GM13977 (cell line): ENCODE data around the gene MANSC4.

Source experiments
- DNase-seq: peaks from one replicate; pipeline ENCODE4 v3.0.0; 2012; ENCODE audit warnings: low spot score
- in situ Hi-C: fragments of 300-500 bp; cut with MboI; formaldehyde crosslinking; loops from one replicate; pipeline ENCODE4 v1.12.0; 2022; ENCODE audit warnings: low sequenced_read_pairs, low pct_unique_long_range_greater_than_20kb, mixed read lengths, inconsistent platforms; ENCODE audit not compliant: unreplicated experiment
- TF ChIP-seq, protein P1 (sequence below): IDR thresholded peaks from 2 replicates; pipeline ENCODE4 v1.5.1; 2012; ENCODE audit warnings: mild to moderate bottlenecking, control low read depth; ENCODE audit not compliant: insufficient read depth; ENCODE audit errors: extremely low read depth, missing control alignments

The MANSC4 gene

DNA sequence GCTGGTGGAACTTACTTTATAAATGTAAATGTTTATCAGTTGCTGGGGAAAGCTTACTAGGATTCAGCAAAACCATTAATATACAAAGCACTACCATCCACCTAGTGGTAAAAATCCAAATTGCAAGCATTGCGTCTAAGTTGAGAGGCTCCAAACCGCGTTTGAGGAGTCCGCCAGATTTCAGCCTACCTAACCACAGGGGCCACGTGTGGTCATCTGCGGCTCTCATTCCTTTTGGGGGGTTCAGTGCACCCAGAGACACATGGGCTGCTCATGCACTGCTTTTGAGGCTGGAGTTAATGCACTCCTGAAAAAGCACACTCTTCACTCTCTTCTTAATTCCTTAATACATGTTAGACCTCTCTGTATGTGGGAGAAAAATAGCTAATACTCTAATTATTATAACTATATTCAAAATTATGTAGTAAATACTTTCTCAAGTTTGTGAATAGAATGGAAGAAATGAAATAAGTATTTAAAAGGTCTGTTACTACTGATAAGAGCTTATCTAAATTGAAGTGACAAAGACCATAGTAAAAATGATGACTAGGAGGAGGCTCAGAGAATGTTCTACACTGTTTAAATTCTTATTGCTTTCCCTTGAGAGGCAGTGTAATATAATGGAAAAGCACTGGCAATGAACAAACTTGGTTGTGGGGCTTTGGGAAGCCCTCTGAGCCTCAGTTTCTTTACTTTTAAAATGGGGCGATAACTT, 41.4 kb upstream of the MANSC4 start:
- TF ChIP-seq, protein P1, sequence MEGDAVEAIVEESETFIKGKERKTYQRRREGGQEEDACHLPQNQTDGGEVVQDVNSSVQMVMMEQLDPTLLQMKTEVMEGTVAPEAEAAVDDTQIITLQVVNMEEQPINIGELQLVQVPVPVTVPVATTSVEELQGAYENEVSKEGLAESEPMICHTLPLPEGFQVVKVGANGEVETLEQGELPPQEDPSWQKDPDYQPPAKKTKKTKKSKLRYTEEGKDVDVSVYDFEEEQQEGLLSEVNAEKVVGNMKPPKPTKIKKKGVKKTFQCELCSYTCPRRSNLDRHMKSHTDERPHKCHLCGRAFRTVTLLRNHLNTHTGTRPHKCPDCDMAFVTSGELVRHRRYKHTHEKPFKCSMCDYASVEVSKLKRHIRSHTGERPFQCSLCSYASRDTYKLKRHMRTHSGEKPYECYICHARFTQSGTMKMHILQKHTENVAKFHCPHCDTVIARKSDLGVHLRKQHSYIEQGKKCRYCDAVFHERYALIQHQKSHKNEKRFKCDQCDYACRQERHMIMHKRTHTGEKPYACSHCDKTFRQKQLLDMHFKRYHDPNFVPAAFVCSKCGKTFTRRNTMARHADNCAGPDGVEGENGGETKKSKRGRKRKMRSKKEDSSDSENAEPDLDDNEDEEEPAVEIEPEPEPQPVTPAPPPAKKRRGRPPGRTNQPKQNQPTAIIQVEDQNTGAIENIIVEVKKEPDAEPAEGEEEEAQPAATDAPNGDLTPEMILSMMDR, result peak; percentile 68
- DNase-seq, result peak; percentile 50
- in situ Hi-C loops, result no loop called here

DNA sequence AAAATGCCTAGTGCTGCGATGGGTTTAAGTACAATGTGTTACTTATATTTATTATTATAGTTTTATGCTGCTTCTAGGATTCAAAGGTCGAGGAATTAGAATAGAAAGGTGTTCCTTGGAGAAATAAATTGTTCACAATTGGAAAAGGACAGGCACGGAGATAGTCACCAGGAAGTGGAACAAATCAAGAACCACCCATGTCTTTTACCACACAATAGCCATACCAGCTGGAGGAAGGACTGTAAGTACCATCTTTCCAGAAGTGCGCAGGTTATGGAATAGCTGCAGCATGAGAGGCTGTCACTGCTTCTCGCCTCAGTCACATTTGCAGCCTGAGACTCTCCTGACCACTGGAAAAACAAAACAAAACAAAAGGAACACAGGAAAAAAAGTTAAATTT, 40.5 kb upstream of the MANSC4 start:
- DNase-seq, result no peak
- TF ChIP-seq, protein P1, result no peak
- in situ Hi-C loops, result no loop called here

DNA sequence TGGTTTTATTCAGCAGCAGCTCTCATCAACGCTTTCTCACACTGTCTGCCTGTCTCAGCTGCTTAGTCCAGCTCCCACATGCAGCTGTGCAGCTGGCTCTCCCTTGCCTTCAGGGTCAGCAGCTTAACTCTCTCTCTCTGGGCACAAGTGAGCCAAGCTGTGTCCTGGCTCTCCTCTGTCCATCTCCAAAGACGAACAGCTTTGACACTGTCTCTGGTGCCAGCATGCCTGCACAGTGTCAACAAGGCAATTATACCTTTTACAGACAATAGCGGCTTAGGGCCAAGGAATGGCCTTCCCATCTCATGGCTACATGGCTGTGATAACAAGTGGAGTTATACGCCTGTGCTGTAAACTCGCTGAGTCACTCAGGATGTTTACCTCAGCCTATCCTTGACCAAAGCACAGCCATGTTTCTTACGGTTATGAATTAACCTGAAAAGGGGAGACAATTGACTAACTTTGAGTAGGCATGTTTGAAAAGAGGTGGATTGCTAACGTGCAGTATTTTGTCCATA, 38.4 kb upstream of the MANSC4 start:
- in situ Hi-C loops, result loop anchor here (10.0 kb wide), 1 partner anchor 84 kb away; no protein-coding TSS in a partner anchor
- TF ChIP-seq, protein P1, result no peak
- no peak for DNase-seq

DNA sequence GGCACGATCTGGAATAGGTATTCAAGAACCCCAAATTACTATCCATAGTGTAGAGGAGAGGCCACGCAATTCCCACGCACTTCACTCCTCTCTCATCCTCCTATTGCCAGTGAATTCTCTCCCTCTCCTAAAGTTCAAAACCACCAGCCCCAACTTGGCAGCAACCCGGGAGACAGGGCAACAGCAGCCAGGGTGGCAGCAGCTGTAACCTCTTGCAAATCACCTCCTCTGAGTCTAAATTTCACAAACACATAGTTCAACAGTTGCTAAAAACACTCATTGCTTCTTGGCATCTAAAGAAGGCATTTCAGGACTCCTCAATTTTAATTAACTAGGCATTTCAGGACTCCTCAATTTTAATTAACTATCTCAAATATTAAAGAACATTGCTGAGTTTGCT, 37.7 kb upstream of the MANSC4 start:
- DNase-seq, result no peak
- TF ChIP-seq, protein P1, result no peak
- in situ Hi-C loops, result loop anchor here (10.0 kb wide), 1 partner anchor 83 kb away; no protein-coding TSS in a partner anchor

DNA sequence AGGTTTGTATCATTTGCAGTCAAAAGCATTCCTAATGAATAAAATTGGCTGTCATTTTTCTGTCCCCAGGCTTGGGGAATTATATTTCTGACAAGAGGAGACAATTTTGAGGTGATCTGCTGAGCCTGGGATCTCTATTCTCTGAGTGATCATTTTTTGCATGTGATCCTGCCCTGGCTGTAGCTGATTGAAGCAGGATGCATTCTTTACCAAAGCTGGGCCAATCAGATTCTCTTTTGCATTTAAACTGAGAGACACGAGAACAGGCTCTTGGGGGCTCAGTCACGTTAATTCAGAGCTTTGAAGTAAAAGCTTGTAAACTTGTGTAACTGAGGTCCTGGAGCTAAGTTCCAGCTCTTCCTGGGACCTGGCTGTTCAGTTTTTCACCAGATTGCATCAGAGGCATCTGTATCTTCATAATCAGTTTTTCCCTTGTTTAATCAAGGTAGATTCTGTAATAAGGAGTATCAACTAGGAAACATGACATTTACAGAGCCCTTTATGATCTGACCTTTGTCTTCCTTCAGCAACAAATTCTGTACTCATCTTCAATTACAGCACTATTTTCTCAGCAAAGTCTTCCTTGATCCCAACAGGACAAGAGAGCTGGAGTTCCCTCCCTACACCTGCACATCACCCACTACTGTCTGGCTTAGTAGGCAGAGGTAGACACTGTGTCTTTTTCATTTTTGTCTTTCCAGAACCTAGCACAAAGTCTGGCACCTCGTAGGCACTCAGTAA, 35.0 kb upstream of the MANSC4 start:
- in situ Hi-C loops, result loop anchor here (10.0 kb wide), 1 partner anchor 80 kb away; no protein-coding TSS in a partner anchor
- DNase-seq, result no peak
- TF ChIP-seq, protein P1, result no peak

DNA sequence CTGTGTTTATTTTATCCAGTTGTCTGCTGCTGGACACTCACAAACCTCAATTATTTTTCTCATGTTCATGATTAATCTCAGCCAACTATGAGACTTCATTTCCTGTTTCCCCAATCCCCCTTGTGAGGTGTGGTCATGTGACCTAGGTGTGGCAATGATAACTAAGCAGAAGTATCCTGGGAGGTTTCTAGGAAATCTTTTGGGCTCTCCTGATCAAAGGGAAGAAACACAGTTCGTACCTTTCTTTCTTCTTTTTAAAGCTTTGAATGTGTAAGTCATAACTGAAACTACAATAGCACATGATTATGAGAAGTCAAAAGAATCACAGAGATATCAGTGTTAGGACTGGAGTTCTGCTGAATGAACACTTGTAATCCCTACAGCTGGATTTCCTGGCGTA, 34.4 kb upstream of the MANSC4 start:
- TF ChIP-seq, protein P1, result no peak
- DNase-seq, result no peak
- in situ Hi-C loops, result loop anchor here (10.0 kb wide), 1 partner anchor 80 kb away; no protein-coding TSS in a partner anchor
